GOT3 (cell line): ENCODE data around the gene PPARG.

Source experiments
- DNase-seq: peaks from one replicate; lab custom pipeline; 2025; ENCODE audit warnings: mixed read lengths; lab: John Stamatoyannopoulos, UW

Gene PPARG

GRCh38 chr3:12313519-12313918 is 24.6 kb downstream of the PPARG start:
- no peak for DNase-seq

DNA sequence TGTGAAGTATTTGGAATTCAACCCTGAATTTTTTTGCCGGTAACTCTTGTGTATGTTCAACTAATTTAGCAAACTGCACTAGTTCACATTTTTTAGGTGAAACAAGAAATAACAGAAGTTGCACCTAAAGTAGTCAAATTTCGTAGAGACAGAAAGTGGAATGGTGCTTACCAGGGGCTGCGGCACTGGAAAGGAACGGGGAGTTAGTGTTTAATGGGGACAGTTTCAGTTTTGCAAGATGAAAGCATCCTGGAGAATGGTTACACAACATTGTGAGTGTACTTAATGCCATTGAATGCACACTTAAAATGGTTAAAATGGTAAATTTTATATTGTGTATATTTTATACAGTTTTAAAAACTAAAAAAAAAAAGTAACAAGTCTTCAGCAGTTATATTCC is 27.4 kb downstream of the PPARG start:
- DNase-seq, result no peak

GRCh38 chr3:12316729-12317351 is 28.0 kb downstream of the PPARG start:
- DNase-seq, result no peak

DNA sequence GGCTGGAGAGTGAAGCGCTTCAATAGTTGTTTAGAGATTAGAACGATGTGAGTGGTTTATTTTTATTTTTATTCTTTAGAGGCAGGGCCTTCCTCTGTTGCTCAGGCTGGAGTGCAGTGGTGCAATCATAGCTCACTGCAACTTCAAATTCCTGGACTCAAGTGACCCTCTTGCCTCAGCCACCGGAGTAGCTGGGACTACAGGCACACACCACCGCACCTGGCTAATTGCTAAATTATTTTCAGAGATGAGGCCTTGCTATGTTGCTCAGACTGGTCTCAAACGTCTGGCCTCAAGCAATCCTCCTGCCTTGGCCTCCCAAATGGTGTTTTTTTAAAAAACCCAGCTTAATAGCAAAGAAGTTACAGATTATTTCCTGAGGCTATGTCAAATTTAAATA is 29.0 kb downstream of the PPARG start:
- no peak for DNase-seq

DNA sequence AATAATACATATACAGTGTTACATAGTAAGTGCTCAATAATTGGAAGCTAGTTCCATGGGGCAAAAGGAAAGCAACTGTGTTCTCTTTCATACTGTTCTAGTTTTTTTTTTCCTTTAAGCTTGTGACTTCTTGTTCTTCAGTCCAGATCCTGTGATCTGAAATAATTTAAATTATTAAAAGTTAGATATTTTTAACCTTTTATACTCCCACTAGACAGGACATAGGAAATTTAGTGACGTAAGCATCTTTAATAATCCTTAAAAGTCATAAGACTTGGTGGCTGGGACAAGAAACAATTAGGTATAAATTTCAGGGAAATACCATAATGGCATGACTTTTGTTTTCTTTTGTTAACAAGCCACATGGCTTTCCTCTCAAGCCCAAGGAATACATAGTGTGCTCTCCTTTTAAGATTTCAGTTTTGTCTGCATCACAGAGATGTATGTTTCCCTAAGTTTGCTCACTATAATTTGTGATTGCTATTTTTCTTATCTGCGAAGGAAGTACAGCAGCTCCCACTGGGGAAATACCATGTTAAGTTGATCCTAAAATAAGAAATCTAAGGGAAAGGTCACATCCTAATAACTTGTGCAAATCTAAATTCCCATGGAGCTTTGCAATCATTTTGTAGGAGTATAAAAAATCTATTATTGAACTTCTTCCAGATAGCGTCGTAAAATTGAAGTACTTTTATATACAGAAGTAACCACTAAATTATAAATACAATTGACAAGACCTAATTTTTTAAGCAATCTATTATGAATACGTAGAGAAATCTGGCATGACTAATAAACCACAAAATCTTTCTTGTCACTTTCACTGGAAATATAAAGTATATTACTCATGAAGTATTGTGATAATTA is 30.1 kb downstream of the PPARG start:
- DNase-seq, result no peak

DNA sequence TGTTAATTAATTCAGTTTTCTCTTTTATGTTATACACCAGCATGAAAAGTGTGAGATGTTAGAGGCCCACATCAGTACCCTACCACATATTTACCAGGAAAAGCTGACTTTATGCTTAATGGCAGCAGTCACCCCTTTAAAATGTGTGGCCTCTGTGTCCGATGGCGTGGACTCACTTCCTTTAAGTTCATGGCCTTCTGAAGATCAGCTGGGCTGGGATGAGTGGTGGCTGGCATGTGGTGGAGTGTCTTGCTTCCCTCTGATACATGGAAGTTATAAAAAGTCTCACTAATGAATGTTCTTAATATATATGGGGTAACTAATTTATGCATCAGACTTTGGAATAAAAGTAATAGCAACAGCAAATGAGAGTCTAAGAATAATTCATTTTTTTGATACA is 32.1 kb downstream of the PPARG start:
- DNase-seq, result no peak

GRCh38 chr3:12323237-12323636 is 34.4 kb downstream of the PPARG start:
- no peak for DNase-seq

GRCh38 chr3:12325586-12326515 is 37.0 kb downstream of the PPARG start:
- no peak for DNase-seq

DNA sequence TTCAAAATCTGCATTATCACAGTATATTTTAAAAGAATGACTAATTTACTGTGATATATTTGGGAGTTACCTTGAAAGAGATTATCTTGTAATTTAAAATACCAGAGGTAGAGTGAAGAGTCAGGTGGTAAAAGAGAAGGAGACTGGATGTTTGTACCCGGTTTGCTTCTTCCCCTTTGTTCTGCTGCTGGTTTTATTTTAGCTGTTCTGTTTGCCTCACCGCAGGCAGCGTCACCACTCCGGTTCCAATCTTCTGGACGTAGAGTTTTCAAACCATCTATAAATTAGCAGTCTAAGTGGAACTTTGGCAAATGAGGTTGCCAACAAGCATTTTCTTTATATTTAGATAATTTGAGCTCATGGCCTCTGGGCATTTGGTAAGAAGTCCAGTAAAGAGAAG is 38.2 kb downstream of the PPARG start:
- DNase-seq, result no peak

- DNase-seq, result no peak
These were observed 39.4 kb downstream of the PPARG start for GRCh38 chr3:12328132-12328836.

DNA sequence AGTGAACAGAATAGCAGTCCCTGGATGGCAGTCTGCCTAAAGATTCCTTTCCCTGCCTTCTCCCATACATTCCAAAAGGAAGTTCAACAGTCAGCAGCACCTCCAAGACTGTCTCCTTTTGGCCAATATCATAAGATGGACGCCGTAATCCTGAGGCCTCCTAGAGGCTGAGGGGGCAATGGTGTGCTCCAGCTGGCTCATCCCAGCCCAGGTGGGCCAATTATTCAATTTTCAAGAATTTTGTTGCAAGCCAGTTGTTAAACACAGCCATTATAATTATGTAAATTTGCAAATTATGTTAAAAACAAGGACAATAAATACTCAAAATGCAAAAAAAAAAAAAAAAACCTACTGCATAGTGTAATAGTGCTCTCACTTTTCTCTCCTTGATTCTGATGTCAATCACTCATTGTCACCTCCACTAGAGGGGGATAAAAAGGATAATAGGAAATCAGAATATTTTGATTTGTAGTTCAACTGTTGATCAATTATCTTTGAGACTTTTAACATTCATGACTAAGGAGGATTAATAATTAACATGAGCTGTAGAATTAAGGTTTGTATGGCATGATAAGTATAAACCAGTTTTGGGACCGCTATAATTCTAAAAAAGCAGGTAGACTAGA is 40.1 kb downstream of the PPARG start:
- DNase-seq, result no peak

GRCh38 chr3:12334786-12335185 is 45.9 kb downstream of the PPARG start:
- no peak for DNase-seq

DNA sequence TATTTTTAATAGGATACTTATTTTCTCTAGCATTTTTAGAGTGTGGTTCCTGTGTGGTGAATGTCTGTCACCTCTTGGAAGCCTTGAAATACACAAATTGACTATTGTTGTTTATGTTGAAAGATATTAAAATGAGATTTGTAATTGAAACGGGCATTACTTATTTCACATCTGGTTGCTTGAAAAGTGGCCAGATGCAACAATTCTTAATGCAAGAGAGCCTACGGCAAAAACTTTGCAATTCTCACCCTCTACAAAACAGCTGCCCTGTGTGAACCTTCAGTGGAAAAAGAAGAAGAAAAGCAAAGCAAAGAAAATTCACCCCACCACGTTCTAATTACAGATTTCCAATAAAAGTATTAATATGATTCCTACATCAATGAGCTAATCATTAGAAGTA is 46.6 kb downstream of the PPARG start:
- no peak for DNase-seq

- DNase-seq, result no peak
These were observed 47.2 kb downstream of the PPARG start for GRCh38 chr3:12336099-12336498.

- DNase-seq, result no peak
These were observed 50.0 kb downstream of the PPARG start for GRCh38 chr3:12338595-12339546.

DNA sequence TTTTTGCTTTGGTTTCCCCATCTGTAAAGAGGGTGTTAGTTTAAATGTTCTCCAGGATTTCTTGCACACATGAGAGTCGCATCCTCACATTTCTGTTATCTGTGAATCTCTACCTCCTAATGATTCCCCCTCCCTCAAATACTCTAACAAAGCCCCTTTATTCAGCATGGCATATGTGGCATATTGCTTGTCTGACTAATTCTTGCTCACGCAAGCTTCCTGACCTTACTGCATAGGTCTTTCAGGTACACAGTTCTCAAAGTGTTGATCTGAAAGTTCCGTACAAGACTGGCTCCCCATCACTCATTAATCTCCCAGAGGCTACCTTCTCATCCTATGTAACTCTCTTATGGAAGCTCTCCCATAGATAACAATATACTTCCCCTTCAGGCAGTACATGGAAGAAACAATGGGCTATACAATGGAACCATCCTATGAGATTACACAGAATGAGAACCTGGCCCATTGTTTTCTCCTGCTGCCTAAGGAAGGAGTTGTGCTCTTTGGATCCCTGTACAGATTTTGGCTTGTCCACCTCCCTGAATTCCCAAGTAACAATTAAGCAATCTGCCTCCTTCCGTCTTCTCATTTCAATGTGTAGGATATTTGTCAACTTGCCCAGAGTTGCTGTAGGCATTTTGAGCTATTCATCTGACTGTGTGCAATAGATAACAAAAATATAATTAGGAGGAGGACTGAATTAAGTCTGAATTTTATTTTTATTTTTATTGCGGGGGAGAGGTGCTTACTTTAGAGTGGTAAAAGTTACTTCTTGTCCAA is 51.0 kb downstream of the PPARG start:
- DNase-seq, result no peak

DNA sequence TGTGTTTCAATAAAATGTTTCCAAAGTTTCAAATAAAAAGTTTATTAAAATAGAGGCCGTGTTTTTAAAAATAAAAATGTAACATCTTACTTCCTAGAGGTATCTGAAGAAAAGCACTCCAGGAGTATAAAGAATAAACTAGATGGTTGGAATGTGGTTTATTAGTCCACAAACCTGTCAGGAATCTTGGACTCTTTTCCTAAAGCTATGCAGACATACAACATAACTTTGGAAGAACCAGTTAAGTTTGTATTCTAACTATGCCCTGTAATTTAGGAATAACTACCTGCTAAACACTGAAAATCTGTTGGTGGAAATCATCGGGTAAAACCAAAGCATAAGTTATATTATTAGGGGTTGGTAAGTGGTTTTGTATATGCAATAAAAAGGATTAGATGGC is 51.6 kb downstream of the PPARG start:
- no peak for DNase-seq

DNA sequence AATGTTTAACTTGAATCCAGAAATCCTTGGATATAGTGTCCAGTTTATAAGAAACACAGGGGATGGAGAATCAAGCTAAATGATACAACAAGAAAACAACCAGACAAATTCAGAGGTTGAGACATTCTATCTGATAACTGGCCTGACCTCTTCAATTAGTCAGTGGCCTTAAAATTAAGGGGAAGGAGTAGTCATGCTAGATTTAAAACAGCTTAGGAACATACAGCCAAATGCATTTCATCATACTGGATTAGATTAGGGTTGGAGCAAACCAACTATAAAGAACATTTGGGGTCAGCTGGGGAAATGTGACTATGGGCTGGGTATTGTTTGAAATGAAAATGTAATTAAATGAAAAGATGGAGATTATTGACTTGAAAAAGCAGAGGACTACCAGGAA is 53.3 kb downstream of the PPARG start:
- no peak for DNase-seq

DNA sequence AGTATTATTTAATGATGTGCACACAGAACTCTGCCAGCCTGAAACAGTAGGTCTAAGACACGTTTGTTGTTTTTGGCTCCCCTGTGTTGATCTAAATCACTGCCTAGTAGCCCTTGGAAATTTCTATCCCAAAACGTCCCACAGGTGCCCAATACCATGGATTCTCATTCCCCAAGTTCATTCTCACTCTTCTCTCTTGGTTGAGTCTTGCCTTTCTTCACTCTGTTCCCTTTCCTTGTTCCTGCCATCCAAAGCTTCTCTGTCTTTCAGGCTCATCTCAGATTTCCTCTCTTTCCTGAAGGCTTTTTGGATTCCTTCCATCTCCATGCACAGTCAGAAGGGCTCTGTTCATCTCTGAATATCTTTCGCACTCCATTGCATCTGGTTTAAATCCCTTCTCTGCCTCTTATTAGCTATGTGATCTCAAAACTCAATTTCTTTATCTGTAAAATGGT is 54.2 kb downstream of the PPARG start:
- DNase-seq, result no peak
